ENCODE data around the gene KCNQ1OT1.

The KCNQ1OT1 gene

DNA sequence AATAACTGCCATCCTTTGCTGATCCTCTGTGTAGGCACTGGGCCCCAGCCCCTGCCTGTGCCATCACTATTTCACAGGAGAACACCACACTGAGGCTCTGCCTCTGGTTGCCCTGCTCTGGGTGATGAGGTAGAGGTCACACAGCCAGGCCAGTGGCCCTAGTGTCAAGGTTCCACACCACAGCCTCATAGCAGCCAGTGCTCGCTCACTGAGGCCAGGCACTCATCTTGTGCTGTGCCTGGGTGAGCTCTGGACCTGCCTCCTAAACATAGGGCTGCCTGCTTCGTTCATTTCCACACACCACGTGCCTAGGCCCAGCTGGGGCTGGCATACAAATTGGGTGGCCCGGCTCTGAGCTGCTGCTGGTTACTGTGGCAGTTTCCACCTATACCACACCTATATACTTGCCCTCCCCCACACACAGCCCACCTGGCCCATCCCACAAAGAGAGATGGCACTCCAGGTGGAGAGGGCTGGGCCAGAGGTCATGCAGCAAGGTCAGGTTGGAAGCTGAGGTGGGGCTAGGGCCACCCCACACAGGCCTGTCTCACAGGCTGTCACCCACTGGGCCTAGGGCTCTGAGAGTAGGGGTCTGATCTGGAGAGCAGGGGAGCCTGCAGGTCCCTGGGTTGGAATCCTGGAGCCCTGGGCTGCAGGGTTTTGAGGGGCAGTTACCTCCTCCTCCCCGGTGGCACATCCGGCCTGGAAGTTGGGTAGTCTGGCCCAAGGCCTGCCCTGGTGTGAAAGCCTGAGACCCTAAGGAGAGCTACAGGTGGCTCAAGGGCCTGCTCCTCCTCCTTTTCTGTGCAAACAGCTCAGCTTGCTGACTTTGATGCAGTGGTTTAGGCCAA is 11.2 kb downstream of the KCNQ1OT1 start:
- DNase-seq (ENCODE audit: low read depth in 2 of 3, low spot score in 1 of 3): no peak

DNA sequence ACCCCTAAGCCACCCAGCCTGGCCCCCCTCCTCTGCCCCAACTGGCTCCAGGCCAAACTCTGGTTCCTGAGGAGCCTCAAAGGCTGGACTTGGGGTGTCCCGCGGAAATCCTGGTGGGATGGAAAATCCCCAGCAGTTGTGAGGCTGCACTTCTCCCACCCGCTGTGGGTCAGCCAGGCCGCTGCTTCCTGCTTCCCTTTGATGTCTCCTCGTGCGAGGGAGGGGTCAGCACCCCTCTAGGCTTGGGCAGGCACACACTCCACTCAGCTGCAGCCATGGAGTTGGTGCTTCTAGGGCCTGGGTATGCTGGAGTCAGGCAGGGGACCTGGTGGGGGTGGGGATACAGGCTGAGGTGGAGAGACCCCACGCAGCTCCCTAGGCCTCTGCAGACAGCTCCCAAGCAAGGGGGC is 12.0 kb downstream of the KCNQ1OT1 start:
- DNase-seq (ENCODE audit: low read depth in 2 of 3, low spot score in 1 of 3): no peak

- DNase-seq (ENCODE audit: low read depth in 2 of 3, low spot score in 1 of 3): no peak
These were observed 12.6 kb downstream of the KCNQ1OT1 start for GRCh38 chr11:2687223-2687530.

- no peak for DNase-seq (ENCODE audit: low read depth in 2 of 3, low spot score in 1 of 3)
These were observed 13.2 kb downstream of the KCNQ1OT1 start for GRCh38 chr11:2686360-2687222.

DNA sequence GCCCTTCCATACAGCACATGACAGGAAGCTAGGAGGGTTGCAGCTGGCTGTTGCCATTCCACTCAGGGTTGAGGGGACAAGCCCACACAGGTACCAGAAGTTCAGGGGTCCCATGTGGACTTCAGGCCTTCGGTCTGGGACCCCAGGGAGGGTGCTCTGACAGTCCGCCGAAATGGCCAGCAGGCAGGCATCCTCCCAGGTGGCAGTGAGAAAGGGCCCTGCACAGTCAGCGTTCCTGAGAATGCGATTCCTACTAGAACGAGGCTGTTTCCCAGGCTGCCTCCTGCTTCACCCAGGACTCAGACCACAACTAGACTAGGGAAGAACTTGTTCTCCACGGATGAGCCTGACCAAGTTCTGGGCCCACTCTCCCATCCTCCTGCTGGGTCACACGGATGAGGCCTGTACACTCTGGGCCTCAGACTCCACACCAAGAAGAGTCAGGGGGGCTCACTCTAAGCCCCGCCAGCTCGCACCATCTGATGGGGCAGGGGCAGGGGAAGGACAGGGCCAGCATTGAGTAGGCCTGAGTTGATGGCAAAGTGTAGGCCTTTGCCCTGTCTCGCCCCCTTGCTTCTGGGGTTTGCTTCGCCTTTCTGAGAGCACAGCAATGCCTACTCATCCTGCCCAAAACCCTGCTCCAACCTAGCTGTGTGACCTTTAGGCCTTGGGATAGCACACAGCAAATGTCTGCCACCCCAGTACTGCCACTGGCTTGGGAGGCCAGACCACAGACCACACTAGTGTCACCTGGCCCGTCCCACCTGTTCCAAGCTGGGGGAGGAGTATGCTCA is 14.0 kb downstream of the KCNQ1OT1 start:
- DNase-seq (ENCODE audit: low read depth in 2 of 3, low spot score in 1 of 3): no peak

DNA sequence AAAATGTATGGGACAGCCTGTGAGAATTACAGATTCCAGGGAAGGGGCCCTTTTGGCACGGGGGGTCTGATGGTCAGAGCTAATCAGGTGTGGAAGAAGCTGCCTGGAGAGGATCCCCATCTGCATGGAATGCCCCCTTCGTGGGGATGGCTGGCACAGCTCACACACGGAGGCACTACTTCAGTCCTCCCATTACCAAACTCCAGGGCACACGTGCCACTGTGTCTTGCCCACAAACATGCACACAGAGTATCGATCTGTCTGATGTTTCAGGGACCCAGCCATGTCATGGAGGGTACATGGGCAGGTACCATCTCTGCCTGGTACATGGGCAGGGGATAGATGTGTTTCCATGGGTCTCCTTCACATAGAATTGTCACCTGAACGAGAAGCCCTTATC is 14.7 kb downstream of the KCNQ1OT1 start:
- DNase-seq (ENCODE audit: low read depth in 2 of 3, low spot score in 1 of 3): no peak

- no peak for DNase-seq (ENCODE audit: low read depth in 2 of 3, low spot score in 1 of 3)
These were observed 15.2 kb downstream of the KCNQ1OT1 start for GRCh38 chr11:2684581-2684980.

DNA sequence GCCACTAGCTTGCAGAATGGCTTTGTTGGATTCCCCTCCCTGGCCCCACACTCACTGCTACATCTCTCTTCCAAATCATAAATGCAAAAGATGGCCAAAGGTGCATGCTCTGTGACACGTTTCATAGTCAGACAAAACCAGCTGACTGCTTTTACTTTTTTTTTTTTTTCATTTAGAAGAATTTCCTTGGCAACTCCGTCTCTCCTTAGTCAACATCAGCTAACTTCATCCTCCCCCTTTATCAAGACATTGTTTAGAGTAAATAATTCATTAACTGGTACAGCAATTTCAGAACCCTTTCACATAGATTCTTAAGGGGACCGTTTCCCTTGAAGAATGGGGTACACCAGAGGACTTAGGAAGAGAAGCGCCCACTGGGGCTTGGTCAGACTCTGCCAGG is 16.0 kb downstream of the KCNQ1OT1 start:
- no peak for DNase-seq (ENCODE audit: low read depth in 2 of 3, low spot score in 1 of 3)

DNA sequence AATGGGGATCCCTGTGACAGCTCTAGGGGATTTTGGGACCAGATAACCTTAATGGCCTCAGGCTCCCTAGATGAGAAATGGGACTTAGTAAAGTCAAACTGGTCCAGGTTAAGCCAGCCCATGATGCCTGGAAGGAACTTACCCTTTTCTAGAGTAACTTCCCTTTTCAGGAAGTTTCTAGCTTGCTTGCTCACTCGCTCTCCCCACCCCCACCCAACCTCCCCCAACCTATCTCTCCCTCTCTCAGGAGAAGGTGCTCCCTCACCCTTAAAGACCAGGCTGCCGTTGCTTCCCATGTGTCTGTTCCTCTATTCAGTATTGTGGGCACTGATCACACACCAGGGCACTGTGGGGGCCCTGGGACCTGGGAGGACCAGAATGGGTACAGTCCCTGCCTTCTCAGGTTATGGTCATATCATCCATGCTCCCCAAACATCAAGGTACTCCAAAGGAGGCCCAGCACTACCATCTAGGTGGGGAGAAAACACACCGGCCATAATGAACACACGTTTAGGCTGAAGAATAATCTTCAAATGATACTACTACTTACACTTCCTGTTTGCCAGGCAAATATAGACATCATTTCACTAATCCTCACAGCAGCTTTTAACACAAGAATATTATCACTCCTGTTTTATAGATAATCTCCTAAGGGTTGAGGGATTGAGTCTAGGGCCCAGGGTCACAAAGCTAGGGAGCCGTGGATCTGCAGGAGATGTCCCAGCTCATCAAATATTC is 18.2 kb downstream of the KCNQ1OT1 start:
- no peak for DNase-seq (ENCODE audit: low read depth in 2 of 3, low spot score in 1 of 3)

DNA sequence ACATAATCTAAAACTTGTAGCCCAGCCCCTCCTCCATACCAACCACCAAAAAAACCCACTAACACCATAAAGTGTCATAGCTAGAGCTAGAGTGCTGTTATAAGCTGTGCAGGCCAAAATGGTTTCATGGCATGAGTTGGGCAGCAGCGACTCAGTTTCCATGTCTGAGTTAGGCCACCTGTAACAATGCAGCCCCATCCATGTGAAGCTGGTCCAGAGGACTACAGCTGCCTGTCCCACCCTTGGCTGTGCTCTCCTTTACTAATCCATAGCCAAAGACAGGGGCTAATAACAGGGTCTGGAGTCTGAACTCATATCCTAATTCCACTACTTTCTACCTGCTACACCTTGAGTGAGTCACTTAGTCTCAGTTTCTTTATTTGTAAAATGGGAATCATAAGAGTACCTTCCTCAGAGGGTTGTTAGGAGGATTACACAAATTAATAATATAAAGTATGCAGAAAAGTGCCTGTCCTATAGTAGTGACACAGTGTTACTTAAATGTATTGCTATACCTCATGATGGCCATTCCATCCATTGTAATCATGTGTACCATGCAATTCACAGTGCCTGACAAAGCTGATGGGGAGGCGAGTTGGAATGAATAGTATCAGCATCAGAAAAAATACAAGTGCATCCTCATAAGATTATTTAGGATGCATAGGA is 20.6 kb downstream of the KCNQ1OT1 start:
- DNase-seq (ENCODE audit: low read depth in 2 of 3, low spot score in 1 of 3): no peak

DNA sequence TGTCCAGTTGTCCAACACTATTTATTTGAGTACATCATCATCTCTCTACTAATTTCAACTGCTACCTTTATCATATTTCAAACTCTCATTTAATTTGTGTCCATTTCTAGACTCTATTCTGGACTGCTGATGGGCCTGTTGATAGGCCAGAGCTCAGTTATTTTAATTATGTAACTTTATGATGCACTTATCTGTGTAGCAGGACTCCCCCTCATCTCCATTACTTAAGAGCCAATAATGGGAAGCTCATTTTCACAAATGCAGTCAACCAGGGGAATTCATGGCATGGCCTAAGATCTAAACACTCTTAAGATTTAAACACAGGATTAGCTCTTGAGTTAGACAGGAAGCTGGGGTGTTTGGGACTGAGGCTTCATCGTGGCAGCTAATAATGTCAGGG is 21.4 kb downstream of the KCNQ1OT1 start:
- DNase-seq (ENCODE audit: low read depth in 2 of 3, low spot score in 1 of 3): no peak

DNA sequence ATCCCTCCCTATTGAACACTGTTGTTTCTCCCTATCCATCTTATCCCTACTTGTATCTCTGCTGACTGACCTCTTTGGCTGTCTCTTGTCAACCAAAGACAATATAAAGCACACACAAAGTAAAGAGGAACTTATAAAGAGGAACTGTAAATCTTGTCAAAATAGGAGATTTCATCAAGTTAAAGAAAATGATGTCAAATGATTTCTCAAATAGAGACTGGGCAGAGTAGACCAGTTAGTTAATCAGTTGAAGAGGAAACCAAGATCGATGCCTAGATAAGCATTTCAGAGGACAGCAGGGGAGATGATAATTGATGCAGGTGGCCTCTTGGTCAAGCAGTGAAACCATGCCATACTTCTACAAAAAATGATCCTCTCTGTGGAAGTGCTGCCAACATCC is 22.7 kb downstream of the KCNQ1OT1 start:
- no peak for DNase-seq (ENCODE audit: low read depth in 2 of 3, low spot score in 1 of 3)

DNA sequence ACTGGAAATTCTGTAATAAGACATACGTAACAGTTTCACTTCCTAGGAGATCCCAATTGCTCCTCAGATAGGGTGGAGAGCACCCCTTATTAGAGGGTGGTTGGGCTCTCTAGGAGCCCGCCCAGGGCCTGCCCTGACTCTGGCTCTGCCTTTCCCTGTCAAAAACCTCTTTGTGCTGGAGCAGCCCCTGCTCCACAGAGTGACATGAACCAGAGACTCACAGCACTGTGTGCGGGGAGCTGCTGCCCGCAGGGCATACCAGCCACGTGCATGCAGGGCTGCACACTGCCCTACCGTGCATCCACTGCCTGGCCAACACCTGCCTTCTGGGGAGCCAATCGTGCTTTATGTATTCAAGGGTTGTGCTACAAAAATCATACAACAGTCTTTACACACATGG is 24.3 kb downstream of the KCNQ1OT1 start:
- DNase-seq (ENCODE audit: low read depth in 2 of 3, low spot score in 1 of 3): no peak

DNA sequence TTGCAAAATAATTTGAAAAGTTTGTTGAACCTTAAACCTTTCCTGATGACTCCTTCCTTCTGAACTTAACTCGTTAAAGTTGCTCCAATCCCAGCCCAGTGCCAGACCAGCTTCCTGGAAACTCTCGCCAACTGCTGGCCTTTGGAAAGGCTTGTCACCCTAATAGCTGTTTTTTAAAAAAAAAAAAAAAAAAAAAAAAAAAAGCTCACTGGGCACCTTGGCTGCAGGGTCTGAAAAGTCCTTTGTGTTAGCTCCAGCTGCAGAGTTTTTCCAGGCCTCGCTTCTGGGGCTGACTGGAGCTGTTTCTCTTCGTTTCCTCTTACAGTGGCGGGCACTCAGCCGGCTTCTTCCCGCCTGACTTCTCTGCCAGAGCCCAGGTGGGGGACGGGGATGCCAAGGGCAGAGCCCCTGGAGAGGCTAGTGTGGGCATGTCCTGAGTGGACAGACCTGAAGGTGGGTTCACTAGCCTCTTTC is 25.1 kb downstream of the KCNQ1OT1 start:
- no peak for DNase-seq (ENCODE audit: low read depth in 2 of 3, low spot score in 1 of 3)

- no peak for DNase-seq (ENCODE audit: low read depth in 2 of 3, low spot score in 1 of 3)
These were observed 25.8 kb downstream of the KCNQ1OT1 start for GRCh38 chr11:2673871-2674471.

- no peak for DNase-seq (ENCODE audit: low read depth in 2 of 3, low spot score in 1 of 3)
These were observed 26.6 kb downstream of the KCNQ1OT1 start for GRCh38 chr11:2673250-2673610.

GRCh38 chr11:2672553-2673249 is 27.1 kb downstream of the KCNQ1OT1 start:
- no peak for DNase-seq (ENCODE audit: low read depth in 2 of 3, low spot score in 1 of 3)

GRCh38 chr11:2671748-2672147 is 28.0 kb downstream of the KCNQ1OT1 start:
- no peak for DNase-seq (ENCODE audit: low read depth in 2 of 3, low spot score in 1 of 3)

DNA sequence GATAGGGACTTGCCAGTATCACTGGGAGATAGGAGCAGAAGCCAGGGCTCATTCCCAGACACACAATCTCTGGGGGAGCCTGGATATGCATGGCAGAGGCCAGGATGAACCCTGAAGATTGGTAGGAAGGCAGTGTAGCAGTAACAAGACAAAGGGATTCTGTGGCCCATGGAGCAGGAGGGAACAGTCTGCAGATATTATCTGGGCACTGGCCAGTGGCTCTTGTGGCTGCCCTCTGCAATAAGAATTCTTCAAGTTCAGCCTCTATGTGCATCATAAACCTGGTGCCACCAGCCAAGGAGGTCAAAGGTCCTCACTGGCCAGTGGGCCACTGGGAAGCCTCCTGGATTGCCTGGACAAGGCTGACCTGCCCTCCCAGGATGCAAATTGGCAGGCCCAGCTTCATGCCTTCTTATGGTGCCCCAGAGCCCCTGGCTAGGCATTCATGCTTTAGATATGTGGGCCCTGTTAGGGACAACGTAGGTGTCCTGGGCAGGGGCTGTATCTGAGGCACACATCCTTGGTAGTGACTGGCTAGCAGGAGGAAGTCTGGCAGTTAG is 29.2 kb downstream of the KCNQ1OT1 start:
- DNase-seq (ENCODE audit: low read depth in 2 of 3, low spot score in 1 of 3): no peak
